Measurements from ENCODE around the gene PLXNB3. TPM values are rescaled to one million over a fixed set of nuclear protein-coding genes. Genes with fewer than 3 reads are reported as not detected.

PLXNB3 gene
- total RNA-seq, 1 donor from 2014 or later, result 1.4 TPM

GRCh38 chrX:153770601-153771414 is 6.8 kb downstream of the PLXNB3 start:
- no peaks in the 10 kb centered on the region for H3K9me3 Mint-ChIP-seq
- no peaks in the 10 kb centered on the region for H3K27me3 Mint-ChIP-seq
- no peaks in the 10 kb centered on the region for H3K36me3 Mint-ChIP-seq
- no peak overlapping the region for H3K4me3 Mint-ChIP-seq
- no peak for DNase-seq (ENCODE audit: extremely low spot score, unreplicated experiment)
- no peaks in the 10 kb centered on the region for H3K4me1 Mint-ChIP-seq (ENCODE audit: unreplicated experiment)
- no peak overlapping the region for H3K27ac Mint-ChIP-seq
- TF ChIP-seq CTCF (conservative IDR thresholded peaks at IDR 0.05), result no peak

DNA sequence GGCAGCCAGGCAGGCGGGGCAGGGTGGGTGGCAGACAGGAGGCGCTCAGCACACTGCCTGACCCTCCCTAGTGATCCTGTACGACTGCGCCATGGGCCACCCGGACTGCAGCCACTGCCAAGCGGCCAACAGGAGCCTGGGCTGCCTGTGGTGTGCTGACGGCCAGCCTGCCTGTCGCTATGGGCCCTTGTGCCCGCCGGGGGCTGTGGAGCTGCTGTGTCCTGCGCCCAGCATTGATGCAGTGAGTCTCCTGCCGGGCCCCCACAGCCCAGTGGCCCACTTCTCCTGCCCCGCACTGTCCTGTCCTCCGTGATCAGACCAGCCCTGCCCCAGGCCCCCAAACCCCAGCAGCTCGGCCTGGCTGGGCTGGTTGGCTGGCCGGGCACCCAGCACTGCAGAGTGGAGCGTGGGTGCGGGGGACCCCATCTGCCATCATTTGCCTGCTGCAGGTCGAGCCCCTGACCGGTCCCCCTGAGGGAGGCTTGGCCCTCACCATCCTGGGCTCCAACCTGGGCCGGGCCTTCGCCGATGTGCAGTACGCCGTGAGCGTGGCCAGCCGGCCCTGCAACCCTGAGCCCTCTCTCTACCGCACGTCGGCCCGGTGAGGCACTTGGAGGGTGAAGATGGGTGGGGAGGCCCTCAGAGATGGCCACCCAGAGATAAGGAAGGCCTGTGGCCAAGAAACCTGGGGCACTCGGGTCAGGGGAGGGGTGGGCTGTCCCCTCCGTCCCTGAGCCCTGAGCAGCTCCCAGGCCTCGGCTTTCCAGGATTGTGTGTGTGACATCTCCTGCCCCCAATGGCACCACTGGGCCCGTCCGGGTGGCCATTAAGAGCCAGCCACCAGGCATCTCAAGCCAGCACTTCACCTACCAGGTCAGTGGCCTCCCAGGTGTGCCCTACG is 7.6 kb downstream of the PLXNB3 start:
- no peaks in the 10 kb centered on the region for H3K36me3 Mint-ChIP-seq
- DNase-seq (ENCODE audit: extremely low spot score, unreplicated experiment), result no peak
- H3K4me3 Mint-ChIP-seq, result no peak overlapping the region
- H3K27me3 Mint-ChIP-seq, result no peaks in the 10 kb centered on the region
- no peak overlapping the region for H3K27ac Mint-ChIP-seq
- TF ChIP-seq CTCF (conservative IDR thresholded peaks at IDR 0.05), result no peak
- no peaks in the 10 kb centered on the region for H3K4me1 Mint-ChIP-seq (ENCODE audit: unreplicated experiment)
- H3K9me3 Mint-ChIP-seq, result no peaks in the 10 kb centered on the region

DNA sequence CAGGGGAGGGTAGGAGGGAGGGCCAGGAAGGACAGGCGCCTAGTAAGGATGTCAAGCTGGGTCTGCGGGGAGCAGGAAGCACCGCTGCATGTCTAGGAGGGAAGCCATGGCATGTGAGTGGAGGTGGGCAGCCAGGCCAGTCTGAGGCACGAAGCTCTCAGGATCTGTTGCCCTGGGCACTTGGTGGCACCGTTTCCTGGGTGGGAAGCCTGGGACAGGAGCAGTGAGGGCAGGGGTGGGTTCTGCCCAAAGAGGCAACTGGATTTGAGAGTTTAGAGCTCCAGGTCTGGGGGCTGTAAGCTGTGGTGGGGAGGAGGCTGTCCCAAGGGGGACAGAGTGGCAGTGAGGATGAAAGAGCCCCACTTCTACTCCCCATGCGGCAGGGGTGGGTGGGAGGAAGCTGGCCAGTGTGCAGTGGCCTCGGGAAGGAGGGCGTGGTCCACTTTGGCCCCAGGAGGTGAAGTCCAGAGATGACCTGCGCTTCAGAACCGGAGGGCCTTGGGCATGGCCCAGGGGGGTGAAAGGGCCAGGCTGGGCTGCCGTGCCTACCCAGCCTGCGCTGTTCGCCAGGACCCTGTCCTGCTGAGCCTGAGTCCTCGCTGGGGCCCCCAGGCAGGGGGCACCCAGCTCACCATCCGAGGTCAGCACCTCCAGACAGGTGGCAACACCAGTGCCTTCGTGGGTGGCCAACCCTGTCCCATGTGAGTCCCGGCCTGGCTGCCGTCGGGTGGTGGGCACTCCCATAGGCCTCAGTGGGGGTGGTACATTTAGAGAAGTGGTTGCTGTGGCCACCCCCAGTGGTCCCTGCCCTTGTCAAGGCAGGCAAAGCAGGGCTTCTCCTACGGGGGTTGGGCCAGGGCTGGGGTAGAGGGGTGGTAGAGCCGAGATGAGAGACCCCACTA is 8.5 kb downstream of the PLXNB3 start:
- H3K9me3 Mint-ChIP-seq, result no peaks in the 10 kb centered on the region
- TF ChIP-seq CTCF (conservative IDR thresholded peaks at IDR 0.05), result no peak
- no peak overlapping the region for H3K27ac Mint-ChIP-seq
- H3K4me1 Mint-ChIP-seq (ENCODE audit: unreplicated experiment), result no peaks in the 10 kb centered on the region
- DNase-seq (ENCODE audit: extremely low spot score, unreplicated experiment), result no peak
- no peak overlapping the region for H3K4me3 Mint-ChIP-seq
- no peaks in the 10 kb centered on the region for H3K36me3 Mint-ChIP-seq
- H3K27me3 Mint-ChIP-seq, result no peaks in the 10 kb centered on the region

GRCh38 chrX:153773218-153773611 is 9.2 kb downstream of the PLXNB3 start:
- Mint-ChIP-seq H3K27me3 (no peaks in the 10 kb centered on the region), H3K9me3 (no peaks in the 10 kb centered on the region), H3K4me1 (ENCODE audit: unreplicated experiment) (no peaks in the 10 kb centered on the region), H3K27ac (no peak overlapping the region), H3K36me3 (no peaks in the 10 kb centered on the region), H3K4me3 (no peak overlapping the region)
- no peak for TF ChIP-seq CTCF (conservative IDR thresholded peaks at IDR 0.05)
- DNase-seq (ENCODE audit: extremely low spot score, unreplicated experiment), result no peak
